Endodermal cell (in vitro differentiated cells): ENCODE measurements around the gene TDP2. TPM values are rescaled to one million over a fixed set of nuclear protein-coding genes. Genes with fewer than 3 reads are reported as not detected.
"Not testable (repeated sequence)": the region's sequence is repeated elsewhere in the genome, so short reads cannot be mapped to it uniquely, and the experiment has no call there.

Experiments used
- DNase-seq: peaks from one replicate; pipeline ENCODE4 v3.0.0-alpha.2; 2017
- H3K27ac ChIP-seq: 2 replicates; pipeline ENCODE4 v1.5.1; 2013; ENCODE audit warnings: mild to moderate bottlenecking, low read depth, low read length, moderate library complexity
- H3K27me3 ChIP-seq: 2 replicates; pipeline ENCODE4 v1.6.1; 2013; ENCODE audit warnings: mild to moderate bottlenecking, low read length, moderate library complexity; ENCODE audit not compliant: insufficient read depth, control insufficient read depth, poor library complexity, severe bottlenecking
- H3K36me3 ChIP-seq: 2 replicates; pipeline ENCODE4 v1.7.0; 2013; ENCODE audit warnings: mild to moderate bottlenecking, low read length, moderate library complexity; ENCODE audit not compliant: control insufficient read depth, insufficient read depth
- H3K4me1 ChIP-seq: one replicate; pipeline ENCODE4 v1.7.0; 2013; ENCODE audit warnings: low read length; ENCODE audit not compliant: control insufficient read depth, insufficient read depth
- H3K4me3 ChIP-seq: 2 replicates; pipeline ENCODE4 v1.5.1; 2013; ENCODE audit warnings: mild to moderate bottlenecking, low read length, moderate library complexity
- H3K9ac ChIP-seq: 2 replicates; pipeline ENCODE4 v1.6.1; 2013; ENCODE audit warnings: mild to moderate bottlenecking, low read length, moderate library complexity; ENCODE audit not compliant: poor library complexity, severe bottlenecking; ENCODE audit errors: extremely low read depth
- H3K9me3 ChIP-seq: 2 replicates; pipeline ENCODE4 v1.6.1; 2013; ENCODE audit warnings: mild to moderate bottlenecking, low read length, moderate library complexity; ENCODE audit not compliant: control insufficient read depth
- H3K27ac Mint-ChIP-seq: 2 replicates; pipeline ENCODE4 v1.8.0; 2020; ENCODE audit warnings: mixed read lengths
- H3K27me3 Mint-ChIP-seq: 2 replicates; pipeline ENCODE4 v1.8.0; 2021; ENCODE audit warnings: mild to moderate bottlenecking, mixed read lengths; ENCODE audit not compliant: insufficient read depth
- H3K36me3 Mint-ChIP-seq: 2 replicates; pipeline ENCODE4 v1.8.0; 2020; ENCODE audit warnings: low read depth, mixed read lengths
- H3K4me1 Mint-ChIP-seq: 2 replicates; pipeline ENCODE4 v1.8.0; 2020; ENCODE audit warnings: mixed read lengths
- H3K4me3 Mint-ChIP-seq: 2 replicates; pipeline ENCODE4 v1.8.0; 2020; ENCODE audit warnings: mild to moderate bottlenecking, moderate library complexity, mixed read lengths
- H3K9me3 Mint-ChIP-seq: 2 replicates; pipeline ENCODE4 v1.8.0; 2020; ENCODE audit warnings: mild to moderate bottlenecking, mixed read lengths
- CTCF ChIP-seq: fragments of 200-600 bp; sonication (generic); conservative IDR thresholded peaks from 2 replicates; pipeline ENCODE4 v1.5.0; 2021; ENCODE audit warnings: antibody characterized with exemption, mild to moderate bottlenecking
- WGBS, 2 experiments: methylation state at CpG; one replicate each; pipeline versions ENCODE4 v1.1.5 to v1.1.7; 2013; ENCODE audit warnings: missing lambda C conversion rate in 2 of 2, mixed read lengths in 1 of 2; ENCODE audit not compliant: insufficient coverage in 1 of 2, insufficient read length in 1 of 2; 5-methylcytosine and 5-hydroxymethylcytosine counted together
- total RNA-seq, 2 donors: library from RNA; stranded (reverse); fragmentation: NEBNext Ultra II Directional in 1 of 2; extraction: Animal tissue kit (Norgen Biotek cat#: 25700) in 1 of 2; gene quantifications; 2 replicates in 1 of 2; 3 replicates in 1 of 2; pipeline ENCODE4 v1.2.1, GENCODE V29; 2021

Gene TDP2
- total RNA-seq, 2 donors from 2014 or later = 53.0 to 54.2 TPM

- Mint-ChIP-seq H3K4me1 (peaks cover 19% of the 10 kb centered on the region), H3K27ac (no peak overlapping the region), H3K4me3 (no peak overlapping the region), H3K9me3 (peaks cover 62% of the 10 kb centered on the region), H3K27me3 (no peaks in the 10 kb centered on the region), H3K36me3 (peaks cover 50% of the 10 kb centered on the region)
- peak overlapping the region; percentile 99 for H3K4me3 ChIP-seq
- DNase-seq = no peak
- H3K27ac ChIP-seq = no peak overlapping the region
- no peak overlapping the region for H3K9ac ChIP-seq
- peaks cover 9% of the 10 kb centered on the region for H3K36me3 ChIP-seq
- H3K4me1 ChIP-seq = no peaks in the 10 kb centered on the region
- H3K9me3 ChIP-seq = peaks cover 65% of the 10 kb centered on the region
- TF ChIP-seq CTCF = no peak
- H3K27me3 ChIP-seq = no peaks in the 10 kb centered on the region
- 90% methylated on average over 6 to 9 of the region's 9 CpGs for WGBS, 2 experiments
Measured at GRCh38 chr6:24668997-24669361, 2.3 kb upstream of the TDP2 start.

GRCh38 chr6:24668066-24668996, 1.6 kb upstream of the TDP2 start:
- peaks cover 51% of the 10 kb centered on the region for H3K36me3 Mint-ChIP-seq
- 89 to 96% methylated on average over 12 to 18 of the region's 18 CpGs for WGBS, 2 experiments

GRCh38 chr6:24667378-24667803, 692 bp upstream of the TDP2 start:
- Mint-ChIP-seq H3K27me3 (no peaks in the 10 kb centered on the region), H3K4me1 (peaks cover 26% of the 10 kb centered on the region), H3K36me3 (peaks cover 51% of the 10 kb centered on the region), H3K4me3 (peak overlapping the region; percentile 87), H3K27ac (peak overlapping the region; percentile 97), H3K9me3 (peaks cover 46% of the 10 kb centered on the region)
- H3K27me3 ChIP-seq = no peaks in the 10 kb centered on the region
- peak overlapping the region; percentile 91 for H3K27ac ChIP-seq
- WGBS, 2 experiments = 33 to 64% methylated on average over 3 to 9 of the region's 9 CpGs
- no peak for TF ChIP-seq CTCF
- peak overlapping the region; percentile 99 for H3K4me3 ChIP-seq
- H3K36me3 ChIP-seq = peaks cover 25% of the 10 kb centered on the region
- H3K9ac ChIP-seq = peak overlapping the region; percentile 89
- DNase-seq = no peak
- no peaks in the 10 kb centered on the region for H3K4me1 ChIP-seq
- peaks cover 49% of the 10 kb centered on the region for H3K9me3 ChIP-seq

More at GRCh38 chr6:24668066-24668996, 1.6 kb upstream of the TDP2 start:
- peak overlapping the region; percentile 99 for H3K4me3 ChIP-seq
- H3K4me1 ChIP-seq, H3K9ac ChIP-seq, H3K27me3 ChIP-seq, H3K27ac ChIP-seq, H3K27me3 Mint-ChIP-seq, DNase-seq: not testable (repeated sequence)
- Mint-ChIP-seq H3K4me3 (peak overlapping the region; percentile 87), H3K4me1 (peaks cover 24% of the 10 kb centered on the region), H3K27ac (peak overlapping the region; percentile 20), H3K9me3 (peaks cover 56% of the 10 kb centered on the region)
- peaks cover 15% of the 10 kb centered on the region for H3K36me3 ChIP-seq
- peaks cover 58% of the 10 kb centered on the region for H3K9me3 ChIP-seq
